PFSK-1 (cell line): ENCODE results near the gene MYBL2.

ENCODE experiments used
- FOXP2 ChIP-seq: optimal IDR thresholded peaks from 2 replicates; pipeline ENCODE3; 2011; ENCODE audit warnings: borderline replicate concordance, control low read depth, inconsistent platforms; ENCODE audit not compliant: insufficient read depth; ENCODE audit errors: extremely low read length, extremely low read depth
- POLR2AphosphoS5 ChIP-seq: IDR thresholded peaks from 2 replicates; pipeline ENCODE4 v1.6.1; 2012; ENCODE audit warnings: low read depth, mild to moderate bottlenecking, control low read depth, low read length, moderate library complexity
- SIN3A ChIP-seq: IDR thresholded peaks from 2 replicates; pipeline ENCODE4 v1.6.1; 2012; ENCODE audit warnings: mild to moderate bottlenecking, low read length, moderate library complexity, borderline replicate concordance; ENCODE audit not compliant: insufficient read depth
- TAF1 ChIP-seq: IDR thresholded peaks from 2 replicates; pipeline ENCODE4 v1.6.1; 2012; ENCODE audit warnings: low read length, control low read depth, borderline replicate concordance; ENCODE audit not compliant: insufficient read depth
- TF ChIP-seq, protein P1 (sequence below), 2 experiments: IDR thresholded peaks; 2 replicates each; pipeline versions ENCODE4 v1.6.1 to v1.8.0; 2011 to 2012; ENCODE audit warnings: low read depth in 2 of 2, low read length in 2 of 2, control low read depth in 1 of 2, inconsistent platforms in 1 of 2, mild to moderate bottlenecking in 1 of 2, moderate library complexity in 1 of 2; ENCODE audit not compliant: insufficient read depth in 1 of 2

Gene MYBL2

DNA sequence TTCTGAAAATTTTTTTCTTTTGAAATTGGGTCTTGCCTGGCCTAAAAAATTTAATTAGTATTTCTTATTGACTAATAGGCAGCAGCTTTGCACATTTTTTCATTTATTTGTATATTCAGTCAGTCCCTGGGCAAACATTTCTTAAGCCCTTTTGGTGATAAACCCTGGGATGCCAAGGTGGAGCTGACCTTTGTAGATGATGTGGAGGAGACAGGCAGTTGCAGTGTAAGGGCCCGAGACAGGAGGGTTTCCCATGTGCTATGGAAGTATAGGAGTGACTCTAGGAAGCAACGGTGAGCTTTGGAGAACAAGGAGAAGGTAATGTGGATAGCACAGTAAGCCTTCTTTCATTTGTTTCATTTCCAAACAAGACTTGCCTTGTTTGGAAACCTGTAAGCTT lies 3.5 kb downstream of the MYBL2 start:
- TF ChIP-seq FOXP2 = no peak

DNA sequence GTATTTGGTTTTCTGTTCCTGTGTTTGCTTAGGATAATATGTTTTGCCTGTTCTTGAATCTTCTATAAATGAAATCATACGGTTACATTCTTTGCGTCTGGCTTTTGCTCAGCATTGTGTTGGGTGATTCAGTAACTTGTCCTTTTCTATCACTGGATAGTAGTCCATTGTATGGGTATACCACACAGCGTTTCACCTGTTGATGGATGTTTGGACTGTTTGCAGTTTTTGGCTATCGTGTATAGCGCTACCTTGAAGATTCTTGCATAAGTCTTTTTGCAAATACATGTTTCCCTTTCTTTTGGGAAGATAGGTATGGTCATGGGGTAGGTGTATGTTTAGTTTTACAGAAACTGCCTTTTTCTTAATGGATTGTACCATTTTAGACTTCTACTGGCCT lies 9.5 kb downstream of the MYBL2 start:
- TF ChIP-seq SIN3A = no peak
- TF ChIP-seq FOXP2 = no peak
- no peak for TF ChIP-seq POLR2AphosphoS5
- no peak for TF ChIP-seq TAF1
- TF ChIP-seq, protein P1, sequence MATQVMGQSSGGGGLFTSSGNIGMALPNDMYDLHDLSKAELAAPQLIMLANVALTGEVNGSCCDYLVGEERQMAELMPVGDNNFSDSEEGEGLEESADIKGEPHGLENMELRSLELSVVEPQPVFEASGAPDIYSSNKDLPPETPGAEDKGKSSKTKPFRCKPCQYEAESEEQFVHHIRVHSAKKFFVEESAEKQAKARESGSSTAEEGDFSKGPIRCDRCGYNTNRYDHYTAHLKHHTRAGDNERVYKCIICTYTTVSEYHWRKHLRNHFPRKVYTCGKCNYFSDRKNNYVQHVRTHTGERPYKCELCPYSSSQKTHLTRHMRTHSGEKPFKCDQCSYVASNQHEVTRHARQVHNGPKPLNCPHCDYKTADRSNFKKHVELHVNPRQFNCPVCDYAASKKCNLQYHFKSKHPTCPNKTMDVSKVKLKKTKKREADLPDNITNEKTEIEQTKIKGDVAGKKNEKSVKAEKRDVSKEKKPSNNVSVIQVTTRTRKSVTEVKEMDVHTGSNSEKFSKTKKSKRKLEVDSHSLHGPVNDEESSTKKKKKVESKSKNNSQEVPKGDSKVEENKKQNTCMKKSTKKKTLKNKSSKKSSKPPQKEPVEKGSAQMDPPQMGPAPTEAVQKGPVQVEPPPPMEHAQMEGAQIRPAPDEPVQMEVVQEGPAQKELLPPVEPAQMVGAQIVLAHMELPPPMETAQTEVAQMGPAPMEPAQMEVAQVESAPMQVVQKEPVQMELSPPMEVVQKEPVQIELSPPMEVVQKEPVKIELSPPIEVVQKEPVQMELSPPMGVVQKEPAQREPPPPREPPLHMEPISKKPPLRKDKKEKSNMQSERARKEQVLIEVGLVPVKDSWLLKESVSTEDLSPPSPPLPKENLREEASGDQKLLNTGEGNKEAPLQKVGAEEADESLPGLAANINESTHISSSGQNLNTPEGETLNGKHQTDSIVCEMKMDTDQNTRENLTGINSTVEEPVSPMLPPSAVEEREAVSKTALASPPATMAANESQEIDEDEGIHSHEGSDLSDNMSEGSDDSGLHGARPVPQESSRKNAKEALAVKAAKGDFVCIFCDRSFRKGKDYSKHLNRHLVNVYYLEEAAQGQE (IDR thresholded peaks at IDR 0.05; ENCODE audit: insufficient read depth in 1 of 2, low read depth in 2 of 2, low read length in 2 of 2) = no peak

DNA sequence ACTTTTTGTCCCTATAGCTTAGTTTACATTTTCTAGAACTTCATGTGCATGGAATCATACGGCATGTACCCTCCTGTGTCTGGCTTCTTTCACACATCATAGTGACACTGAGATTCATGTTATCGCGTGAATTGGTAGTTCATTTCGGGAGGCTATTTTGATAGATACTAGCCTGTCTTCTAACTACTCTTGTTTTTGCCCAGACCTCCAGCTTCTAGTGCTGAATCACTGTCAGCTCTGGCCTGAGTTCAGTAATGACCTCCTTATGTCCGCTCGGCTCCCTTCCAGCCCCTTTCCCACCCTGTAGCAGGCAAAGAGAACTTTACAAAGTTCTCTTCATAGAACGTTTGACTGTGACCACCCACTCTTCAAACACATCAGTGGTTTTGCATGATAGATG lies 14.1 kb downstream of the MYBL2 start:
- TF ChIP-seq FOXP2 (no peak), TAF1 (no peak), POLR2AphosphoS5 (no peak), SIN3A (no peak)

DNA sequence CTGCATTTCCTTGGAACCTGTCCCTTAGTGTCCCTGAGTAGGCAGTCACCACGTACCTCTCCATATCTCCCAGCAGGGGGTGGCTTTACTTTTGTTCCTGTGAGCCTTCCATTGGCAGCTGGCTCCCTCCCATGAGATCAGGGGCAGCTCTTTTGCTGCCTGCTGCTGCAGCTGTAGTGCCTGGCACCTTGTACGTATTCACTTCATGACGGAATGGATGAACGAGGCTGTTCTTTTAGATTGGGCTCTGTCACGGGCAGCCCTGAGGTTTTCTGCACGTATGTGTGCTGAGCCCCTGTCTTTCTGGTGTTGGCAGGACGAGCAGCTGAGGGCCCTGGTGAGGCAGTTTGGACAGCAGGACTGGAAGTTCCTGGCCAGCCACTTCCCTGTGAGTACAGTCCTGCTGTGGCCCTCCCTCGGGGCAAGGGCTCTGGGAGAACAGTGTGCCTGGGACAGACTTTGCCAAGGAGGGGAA lies 14.6 kb downstream of the MYBL2 start:
- TF ChIP-seq, protein P1 (IDR thresholded peaks at IDR 0.05; ENCODE audit: insufficient read depth in 1 of 2, low read depth in 2 of 2, low read length in 2 of 2) = no peak
- TF ChIP-seq POLR2AphosphoS5 (no peak), FOXP2 (no peak), SIN3A (no peak), TAF1 (no peak)

DNA sequence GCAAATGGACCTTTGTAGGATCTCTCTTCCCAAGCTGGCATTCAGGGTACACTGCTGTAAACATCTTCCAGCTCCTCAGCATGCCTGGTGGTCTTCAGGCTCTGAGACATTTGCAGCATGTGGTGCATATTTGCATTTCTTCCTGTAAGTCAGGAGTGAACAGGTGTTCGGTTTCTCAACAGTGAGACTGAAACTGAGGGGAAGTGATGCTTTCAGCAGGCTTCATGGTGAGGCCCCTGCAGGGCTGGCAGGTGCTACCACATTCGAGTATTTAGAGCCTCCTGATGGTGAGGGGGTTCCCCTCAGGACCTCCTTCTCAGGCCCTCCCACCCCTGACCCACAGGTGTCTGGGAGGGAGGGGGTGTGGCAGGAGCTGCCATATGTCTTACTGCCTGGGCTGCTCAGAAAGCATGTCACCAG lies 15.1 kb downstream of the MYBL2 start:
- no peak for TF ChIP-seq FOXP2
- TF ChIP-seq SIN3A = no peak
- TF ChIP-seq, protein P1 (IDR thresholded peaks at IDR 0.05; ENCODE audit: insufficient read depth in 1 of 2, low read depth in 2 of 2, low read length in 2 of 2) = no peak
- TF ChIP-seq POLR2AphosphoS5 = no peak
- no peak for TF ChIP-seq TAF1

DNA sequence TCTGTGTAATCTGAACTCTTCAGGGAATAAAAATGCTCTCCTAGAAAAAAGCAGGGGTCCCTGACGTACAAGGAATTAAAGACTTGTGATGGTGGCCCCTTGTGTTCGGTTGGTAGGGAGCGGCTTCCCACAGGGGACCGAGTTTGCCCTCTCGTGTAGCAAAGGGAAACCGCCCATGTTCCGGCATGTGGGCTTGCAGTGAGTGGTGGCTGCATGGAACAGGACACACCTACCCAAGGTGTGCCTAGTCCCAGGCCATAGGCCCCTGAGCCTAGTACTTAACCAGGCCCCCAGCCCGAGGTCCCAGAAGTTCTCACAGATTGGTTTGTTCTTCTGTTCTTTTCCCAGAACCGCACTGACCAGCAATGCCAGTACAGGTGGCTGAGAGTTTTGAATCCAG lies 15.5 kb downstream of the MYBL2 start:
- TF ChIP-seq POLR2AphosphoS5 = no peak
- TF ChIP-seq TAF1 = no peak
- TF ChIP-seq, protein P1 (IDR thresholded peaks at IDR 0.05; ENCODE audit: insufficient read depth in 1 of 2, low read depth in 2 of 2, low read length in 2 of 2) = no peak
- TF ChIP-seq SIN3A = no peak
- no peak for TF ChIP-seq FOXP2
